Measurements from ENCODE around the gene BEAN1.

Gene BEAN1

GRCh38 chr16:66486199-66486772 lies 59.2 kb downstream of the BEAN1 start:
- Histone ChIP-seq H3K36me3 (ENCODE audit: control insufficient read depth, low read length) (no peaks in the 10 kb centered on the region), H3K9me3 (ENCODE audit: control insufficient read depth, insufficient read depth, low read length) (no peaks in the 10 kb centered on the region), H3K27me3 (ENCODE audit: control insufficient read depth, low read length) (0 out of 2 replicates have a peak, but pooled peaks cover 3% of the 10 kb centered on the region), H3F3A (ENCODE audit: control insufficient read depth, insufficient read depth) (no peaks in the 10 kb centered on the region), H3K9me2 (replicated peaks; ENCODE audit: control insufficient read depth, low read length) (no peaks in the 10 kb centered on the region), H4K20me1 (ENCODE audit: control insufficient read depth, insufficient read depth, low read depth, low read length) (peaks cover 5% of the 10 kb centered on the region; the same call in 1 of the 2 replicates), H3K27ac (ENCODE audit: low read depth, low read length) (no peak overlapping the region), H3K79me2 (ENCODE audit: control insufficient read depth, low read length) (no peaks in the 10 kb centered on the region), H3K4me1 (ENCODE audit: control insufficient read depth, low read length) (no peaks in the 10 kb centered on the region), H3K4me2 (ENCODE audit: low read length) (no peak overlapping the region), H3K4me3 (ENCODE audit: low read length) (no peak overlapping the region)
- TF ChIP-seq, protein P1, sequence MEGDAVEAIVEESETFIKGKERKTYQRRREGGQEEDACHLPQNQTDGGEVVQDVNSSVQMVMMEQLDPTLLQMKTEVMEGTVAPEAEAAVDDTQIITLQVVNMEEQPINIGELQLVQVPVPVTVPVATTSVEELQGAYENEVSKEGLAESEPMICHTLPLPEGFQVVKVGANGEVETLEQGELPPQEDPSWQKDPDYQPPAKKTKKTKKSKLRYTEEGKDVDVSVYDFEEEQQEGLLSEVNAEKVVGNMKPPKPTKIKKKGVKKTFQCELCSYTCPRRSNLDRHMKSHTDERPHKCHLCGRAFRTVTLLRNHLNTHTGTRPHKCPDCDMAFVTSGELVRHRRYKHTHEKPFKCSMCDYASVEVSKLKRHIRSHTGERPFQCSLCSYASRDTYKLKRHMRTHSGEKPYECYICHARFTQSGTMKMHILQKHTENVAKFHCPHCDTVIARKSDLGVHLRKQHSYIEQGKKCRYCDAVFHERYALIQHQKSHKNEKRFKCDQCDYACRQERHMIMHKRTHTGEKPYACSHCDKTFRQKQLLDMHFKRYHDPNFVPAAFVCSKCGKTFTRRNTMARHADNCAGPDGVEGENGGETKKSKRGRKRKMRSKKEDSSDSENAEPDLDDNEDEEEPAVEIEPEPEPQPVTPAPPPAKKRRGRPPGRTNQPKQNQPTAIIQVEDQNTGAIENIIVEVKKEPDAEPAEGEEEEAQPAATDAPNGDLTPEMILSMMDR (IDR thresholded peaks at IDR 0.05; ENCODE audit: low read depth, low read length, poor library complexity, severe bottlenecking), result no peak
- no peak for TF ChIP-seq EZH2phosphoT487 (IDR thresholded peaks at IDR 0.05; ENCODE audit: borderline replicate concordance, low read length)

GRCh38 chr16:66486773-66487579 lies 59.9 kb downstream of the BEAN1 start:
- H4K20me1 ChIP-seq (ENCODE audit: control insufficient read depth, insufficient read depth, low read depth, low read length), result peaks cover 5% of the 10 kb centered on the region; the same call in 1 of the 2 replicates
- no peaks in the 10 kb centered on the region for H3K79me2 ChIP-seq (ENCODE audit: control insufficient read depth, low read length)
- no peaks in the 10 kb centered on the region for H3F3A ChIP-seq (ENCODE audit: control insufficient read depth, insufficient read depth)
- no peaks in the 10 kb centered on the region for H3K9me2 ChIP-seq (replicated peaks; ENCODE audit: control insufficient read depth, low read length)
- no peaks in the 10 kb centered on the region for H3K36me3 ChIP-seq (ENCODE audit: control insufficient read depth, low read length)
- H3K9me3 ChIP-seq (ENCODE audit: control insufficient read depth, insufficient read depth, low read length), result no peaks in the 10 kb centered on the region
- no peak overlapping the region for H3K27ac ChIP-seq (ENCODE audit: low read depth, low read length)
- H3K4me3 ChIP-seq (ENCODE audit: low read length), result no peak overlapping the region
- H3K4me1 ChIP-seq (ENCODE audit: control insufficient read depth, low read length), result no peaks in the 10 kb centered on the region
- H3K27me3 ChIP-seq (ENCODE audit: control insufficient read depth, low read length), result 0 out of 2 replicates have a peak, but pooled peaks cover 3% of the 10 kb centered on the region
- TF ChIP-seq EZH2phosphoT487 (IDR thresholded peaks at IDR 0.05; ENCODE audit: borderline replicate concordance, low read length), result no peak
- TF ChIP-seq, protein P1 (IDR thresholded peaks at IDR 0.05; ENCODE audit: low read depth, low read length, poor library complexity, severe bottlenecking), result no peak
- no peak overlapping the region for H3K4me2 ChIP-seq (ENCODE audit: low read length)

DNA sequence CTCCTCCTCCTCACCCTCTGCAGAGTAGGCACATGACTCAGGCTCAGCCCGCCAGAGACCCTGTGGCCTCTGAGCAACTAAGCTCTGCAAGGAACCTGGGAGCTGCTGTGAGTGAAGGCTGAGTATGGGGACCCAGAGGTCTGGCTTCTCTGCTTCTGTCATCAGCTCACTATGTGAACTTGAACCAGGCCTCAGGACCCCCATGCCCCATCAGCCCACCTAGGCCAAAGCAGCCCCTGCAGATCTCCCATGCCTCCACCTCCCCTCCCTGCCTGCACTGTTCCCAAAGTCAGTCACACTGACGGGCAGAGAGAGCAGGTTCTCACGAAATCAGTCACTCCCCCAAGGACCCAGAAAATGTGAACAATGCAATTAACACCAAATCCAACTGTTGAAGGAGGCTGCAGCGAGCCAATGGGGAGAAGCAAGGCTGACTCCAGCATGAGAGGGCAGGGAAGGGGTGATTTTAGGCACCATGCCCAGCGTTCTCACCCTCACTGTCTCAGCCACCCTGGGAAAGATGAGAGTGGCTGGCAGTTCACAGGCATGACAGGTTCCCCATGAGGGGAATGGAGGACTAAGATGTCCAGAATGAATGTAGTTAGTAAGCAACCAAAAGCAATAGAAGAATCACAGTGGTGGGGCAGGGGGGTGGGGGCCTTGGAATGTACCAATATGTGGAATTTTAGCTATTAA lies 60.6 kb downstream of the BEAN1 start:
- no peaks in the 10 kb centered on the region for H3K9me3 ChIP-seq (ENCODE audit: control insufficient read depth, insufficient read depth, low read length)
- H3K36me3 ChIP-seq (ENCODE audit: control insufficient read depth, low read length), result no peaks in the 10 kb centered on the region
- no peaks in the 10 kb centered on the region for H3F3A ChIP-seq (ENCODE audit: control insufficient read depth, insufficient read depth)
- H3K27me3 ChIP-seq (ENCODE audit: control insufficient read depth, low read length), result 0 out of 2 replicates have a peak, but pooled peaks cover 3% of the 10 kb centered on the region
- peaks cover 5% of the 10 kb centered on the region; the same call in 1 of the 2 replicates for H4K20me1 ChIP-seq (ENCODE audit: control insufficient read depth, insufficient read depth, low read depth, low read length)
- no peak overlapping the region for H3K4me2 ChIP-seq (ENCODE audit: low read length)
- H3K79me2 ChIP-seq (ENCODE audit: control insufficient read depth, low read length), result no peaks in the 10 kb centered on the region
- H3K9me2 ChIP-seq (replicated peaks; ENCODE audit: control insufficient read depth, low read length), result no peaks in the 10 kb centered on the region
- H3K27ac ChIP-seq (ENCODE audit: low read depth, low read length), result no peak overlapping the region
- H3K4me3 ChIP-seq (ENCODE audit: low read length), result no peak overlapping the region
- TF ChIP-seq, protein P1 (IDR thresholded peaks at IDR 0.05; ENCODE audit: low read depth, low read length, poor library complexity, severe bottlenecking), result no peak
- no peak for TF ChIP-seq EZH2phosphoT487 (IDR thresholded peaks at IDR 0.05; ENCODE audit: borderline replicate concordance, low read length)
- H3K4me1 ChIP-seq (ENCODE audit: control insufficient read depth, low read length), result no peaks in the 10 kb centered on the region

Data from DOHH2 (cell line).